HG03571 (cell line): Measurements from ENCODE around the gene RAP2B.
"Not testable (repeated sequence)": the region's sequence is repeated elsewhere in the genome, so short reads cannot be mapped to it uniquely, and the experiment has no call there.

Experiments
- ATAC-seq: cut with Tn5 transposase; IDR thresholded peaks from one replicate; pipeline ENCODE4 v1.9.1; 2021; ENCODE audit not compliant: unreplicated experiment

Gene RAP2B

GRCh38 chr3:153192327-153192726 is 30.3 kb downstream of the RAP2B start:
- ATAC-seq, result no peak

DNA sequence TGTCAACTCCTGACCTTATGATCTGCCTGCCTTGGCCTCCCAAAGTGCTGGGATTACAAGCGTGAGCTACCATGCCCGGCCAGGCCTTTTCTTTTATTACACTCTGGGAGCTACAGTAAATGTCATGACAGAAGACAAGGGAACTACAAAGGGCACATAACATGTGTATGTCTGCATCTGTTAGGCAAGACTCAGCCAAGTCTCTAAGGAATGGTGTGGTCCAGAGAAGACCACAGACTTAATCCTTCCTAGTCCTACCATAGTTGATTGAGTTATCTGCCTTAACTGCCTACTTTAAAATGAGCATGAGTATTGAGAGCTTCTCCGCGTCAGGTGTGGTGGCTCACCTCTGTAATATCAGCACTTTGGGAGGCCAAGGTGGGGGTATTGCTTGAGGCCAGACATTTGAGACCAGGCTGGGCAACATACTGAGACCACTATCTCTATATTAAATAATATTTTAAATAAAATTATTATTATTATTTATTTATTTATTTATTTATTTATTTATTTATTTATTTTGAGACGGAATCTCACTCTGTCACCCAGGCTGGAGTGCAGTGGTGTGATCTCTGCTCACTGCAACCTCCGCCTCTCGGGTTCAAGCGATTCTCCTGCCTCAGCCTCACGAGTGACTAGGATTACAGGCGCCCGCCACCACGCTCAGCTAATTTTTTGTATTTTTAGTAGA is 31.9 kb downstream of the RAP2B start:
- ATAC-seq, result not testable (repeated sequence)

GRCh38 chr3:153195349-153195879 is 33.4 kb downstream of the RAP2B start:
- no peak for ATAC-seq

GRCh38 chr3:153209596-153209995 is 47.6 kb downstream of the RAP2B start:
- no peak for ATAC-seq

DNA sequence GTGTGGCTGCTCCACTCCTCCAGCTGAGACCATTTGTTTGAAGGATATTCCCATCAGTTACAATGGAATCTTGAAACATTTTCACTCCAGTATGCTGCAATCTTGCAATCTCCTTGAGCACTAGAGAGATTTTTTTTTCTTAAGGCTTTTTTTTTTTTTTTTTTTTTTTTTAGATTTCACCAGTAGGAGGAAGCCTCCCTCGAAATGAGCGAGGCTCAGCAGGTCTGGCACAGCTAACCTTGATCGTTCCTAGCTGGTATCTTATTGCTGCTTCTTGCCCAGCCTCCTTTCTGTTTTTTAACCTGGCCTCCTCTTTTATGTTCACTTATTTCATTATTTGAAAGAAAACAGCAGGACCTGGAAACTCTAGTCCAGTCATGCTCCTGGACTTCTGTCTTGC is 48.1 kb downstream of the RAP2B start:
- ATAC-seq, result no peak

GRCh38 chr3:153210660-153211059 is 48.6 kb downstream of the RAP2B start:
- no peak for ATAC-seq

- no peak for ATAC-seq
These were observed 53.5 kb downstream of the RAP2B start for GRCh38 chr3:153215497-153215896.

DNA sequence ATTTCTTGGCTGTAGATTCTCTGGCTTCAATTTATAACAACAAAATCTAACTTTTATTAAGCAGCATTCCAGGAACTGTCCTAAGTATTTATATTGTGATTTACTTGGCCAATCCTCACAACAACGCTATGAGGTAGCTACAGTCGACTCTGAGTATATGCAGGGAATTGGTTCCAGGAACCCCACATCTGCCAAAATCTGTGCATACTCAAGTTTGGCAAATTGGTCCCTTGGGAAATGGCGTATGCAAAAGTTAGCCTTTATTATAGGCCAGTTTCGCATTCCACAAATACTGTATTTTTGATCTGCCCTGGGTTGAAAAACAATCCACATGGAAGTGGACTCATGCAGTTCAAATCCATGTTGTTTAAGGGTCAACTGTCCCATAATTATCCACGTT is 53.9 kb downstream of the RAP2B start:
- ATAC-seq, result no peak

DNA sequence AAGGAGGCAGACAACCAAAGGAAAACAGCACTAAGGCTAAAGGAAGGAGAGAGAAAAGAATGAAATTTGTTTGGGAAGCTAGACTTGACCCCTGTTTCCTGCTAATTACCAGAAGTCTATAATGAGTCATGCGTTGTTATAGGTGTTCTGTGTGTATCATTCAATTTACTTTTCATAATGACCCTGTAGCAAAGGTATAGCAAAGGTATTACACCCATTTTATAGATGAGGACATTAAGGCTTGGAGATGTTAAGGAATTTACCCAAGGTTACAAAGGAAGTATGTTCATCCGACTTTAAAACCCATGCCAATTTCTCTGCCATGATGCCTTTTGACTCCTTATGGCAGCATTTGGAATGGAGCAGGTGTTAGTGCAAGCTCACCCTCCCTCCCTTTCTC is 54.9 kb downstream of the RAP2B start:
- ATAC-seq, result no peak

- no peak for ATAC-seq
These were observed 57.1 kb downstream of the RAP2B start for GRCh38 chr3:153219146-153219545.
